GM18526 (cell line): Measurements from ENCODE around the gene C1GALT1C1L.

Experiments
- POLR2A ChIP-seq: IDR thresholded peaks from 3 replicates; pipeline ENCODE4 v1.6.1; 2011; ENCODE audit not compliant: insufficient read length; ENCODE audit errors: extremely low read depth

Gene C1GALT1C1L

DNA sequence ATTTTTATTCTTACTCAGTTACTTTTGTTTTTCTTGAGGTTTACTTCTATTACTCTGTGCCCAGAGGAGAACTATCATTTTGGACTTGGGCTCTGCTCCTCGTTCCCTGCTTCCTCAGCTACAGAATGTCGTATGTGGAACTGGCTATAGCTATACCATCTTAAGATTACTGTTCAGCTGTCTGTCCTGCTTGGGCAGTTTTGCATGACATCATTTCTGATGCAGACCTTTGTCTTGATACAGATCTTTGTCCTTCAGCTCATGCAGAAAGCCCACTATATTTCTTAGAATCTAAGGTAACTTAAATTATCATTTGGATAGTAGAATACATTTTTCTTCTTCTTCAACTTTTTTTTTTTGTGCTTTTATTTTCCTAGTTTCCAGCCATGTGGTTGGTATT is 13.8 kb upstream of the C1GALT1C1L start:
- TF ChIP-seq POLR2A: no peak

DNA sequence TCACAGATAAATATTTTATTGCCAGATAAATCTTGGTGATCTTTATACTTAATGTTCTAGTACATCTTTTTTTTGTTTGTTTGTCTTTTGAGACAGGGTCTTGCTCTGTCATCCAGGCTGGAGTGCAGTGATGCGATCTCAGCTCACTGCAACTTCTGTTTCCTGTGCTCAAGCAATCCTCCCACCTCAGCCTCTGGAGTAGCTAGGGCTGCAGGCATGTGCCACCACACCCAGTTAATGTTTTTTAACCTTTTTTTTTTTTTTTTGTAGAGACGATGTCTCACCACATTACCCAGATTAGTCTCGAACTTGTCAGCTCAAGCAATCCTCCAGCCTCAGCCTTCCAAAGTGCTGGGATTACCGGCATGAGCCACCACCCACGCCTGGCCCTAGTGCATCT is 9.1 kb upstream of the C1GALT1C1L start:
- TF ChIP-seq POLR2A: no peak

GRCh38 chr2:43675646-43676321 is 445 bp downstream of the C1GALT1C1L start:
- TF ChIP-seq POLR2A: no peak

DNA sequence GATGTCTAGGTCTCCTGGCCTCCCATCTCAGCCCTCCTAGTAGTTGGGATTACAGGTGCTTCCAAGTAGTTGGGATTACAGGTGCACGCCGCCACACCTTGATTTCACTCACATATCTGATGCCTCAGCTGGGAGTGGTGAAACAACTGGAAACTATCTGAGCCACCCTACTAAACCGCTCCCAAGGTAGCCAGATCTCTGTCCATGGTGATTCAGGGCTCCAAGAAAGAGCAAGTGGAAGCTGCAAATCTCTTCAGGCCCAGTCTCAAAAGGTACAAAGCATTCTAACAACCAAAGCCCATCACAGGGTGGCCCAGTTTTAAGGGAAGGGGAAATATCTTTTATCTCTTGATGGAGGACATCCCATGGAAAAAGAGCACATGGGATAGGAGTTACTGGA is 19.0 kb downstream of the C1GALT1C1L start:
- no peak for TF ChIP-seq POLR2A

DNA sequence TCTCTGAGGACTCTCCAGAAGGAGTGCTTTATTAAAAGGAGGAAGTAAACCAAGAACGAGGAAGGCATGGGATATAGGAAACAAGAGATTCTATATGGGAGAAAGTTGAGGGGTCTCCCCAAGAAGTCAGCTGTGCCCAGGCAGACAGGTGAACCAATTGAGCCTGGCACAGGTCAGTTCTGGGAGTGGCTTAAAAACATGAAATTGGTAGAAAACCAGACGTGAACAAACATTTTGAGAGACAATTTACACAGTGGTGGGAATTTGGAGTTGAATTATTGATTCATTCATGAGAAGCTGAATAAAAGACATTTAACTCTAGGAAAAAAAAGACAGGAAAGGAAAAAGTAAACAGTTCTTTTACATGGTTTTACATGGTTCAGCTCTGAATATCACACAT is 22.7 kb downstream of the C1GALT1C1L start:
- no peak for TF ChIP-seq POLR2A

- TF ChIP-seq POLR2A: no peak
Measured at GRCh38 chr2:43648994-43649701, 27.1 kb downstream of the C1GALT1C1L start.

- TF ChIP-seq POLR2A: no peak
Measured at GRCh38 chr2:43643680-43644079, 32.5 kb downstream of the C1GALT1C1L start.

- no peak for TF ChIP-seq POLR2A
Measured at GRCh38 chr2:43642363-43642762, 33.9 kb downstream of the C1GALT1C1L start.

- TF ChIP-seq POLR2A: no peak
Measured at GRCh38 chr2:43637030-43637803, 39.0 kb downstream of the C1GALT1C1L start, which contains the start of gene PLEKHH2. PLEKHH2 (plus strand) TSS chr2:43637260; CDS start chr2:43644674, 7,414 bp downstream.

DNA sequence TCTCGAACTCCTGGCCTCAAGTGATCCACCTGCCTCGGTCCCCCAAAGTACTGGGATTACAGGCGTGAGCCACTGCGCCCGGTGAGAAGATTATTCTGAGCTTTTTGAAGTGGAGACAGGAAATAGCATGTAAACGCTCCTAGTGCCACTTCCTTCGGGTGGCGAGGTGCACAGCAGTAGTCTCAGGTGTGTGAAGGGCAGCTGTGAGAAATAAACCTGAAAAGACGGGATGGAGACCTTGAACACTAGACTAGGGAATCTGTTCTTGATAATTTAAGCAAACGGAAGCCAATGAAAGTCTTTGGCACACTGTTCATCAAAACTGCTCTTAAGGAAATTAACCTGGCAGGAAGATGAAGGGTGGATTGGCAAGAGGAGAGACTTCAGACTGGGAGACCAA is 39.6 kb downstream of the C1GALT1C1L start:
- TF ChIP-seq POLR2A: no peak

- no peak for TF ChIP-seq POLR2A
Measured at GRCh38 chr2:43634604-43635306, 41.5 kb downstream of the C1GALT1C1L start.

DNA sequence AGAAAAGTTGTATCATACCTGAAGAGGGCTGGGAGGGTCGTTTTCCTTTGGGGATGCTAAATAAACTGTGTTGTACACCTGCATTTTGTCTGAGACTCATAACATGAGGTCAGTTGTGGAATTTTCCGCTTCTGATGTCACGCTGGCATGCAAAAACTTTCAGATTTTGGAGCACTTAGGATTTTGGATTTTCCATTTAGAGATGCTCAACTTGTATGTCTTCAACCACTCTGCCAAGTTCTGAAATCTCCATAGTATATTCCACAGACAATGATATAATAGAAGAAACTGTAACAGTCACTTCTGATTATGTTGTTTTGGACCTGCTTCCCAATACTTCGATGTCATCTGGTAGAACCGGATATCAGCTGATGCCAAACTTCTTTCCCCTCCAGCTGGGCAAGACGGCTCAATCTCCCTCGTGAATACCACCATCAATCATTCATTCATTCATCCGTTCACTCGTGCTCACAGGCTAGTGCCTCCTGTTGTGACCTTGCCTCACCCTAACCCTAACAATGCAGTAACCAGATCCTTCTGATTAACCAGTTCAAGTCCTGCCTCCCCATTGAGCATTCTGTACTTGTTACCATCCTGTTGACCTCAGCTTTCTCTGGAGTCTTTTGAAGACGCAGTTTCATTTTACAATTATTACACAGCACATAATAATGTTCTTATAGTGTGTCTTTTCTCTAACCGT is 44.5 kb downstream of the C1GALT1C1L start:
- no peak for TF ChIP-seq POLR2A
